GM21619 (cell line): ENCODE measurements around the gene ZDHHC22.

Experiments
- ATAC-seq: cut with Tn5 transposase; IDR thresholded peaks from one replicate; pipeline ENCODE4 v1.9.1; 2021; ENCODE audit not compliant: unreplicated experiment

ZDHHC22 gene

GRCh38 chr14:77158175-77158881 is 16.7 kb upstream of the ZDHHC22 start:
- no peak for ATAC-seq

DNA sequence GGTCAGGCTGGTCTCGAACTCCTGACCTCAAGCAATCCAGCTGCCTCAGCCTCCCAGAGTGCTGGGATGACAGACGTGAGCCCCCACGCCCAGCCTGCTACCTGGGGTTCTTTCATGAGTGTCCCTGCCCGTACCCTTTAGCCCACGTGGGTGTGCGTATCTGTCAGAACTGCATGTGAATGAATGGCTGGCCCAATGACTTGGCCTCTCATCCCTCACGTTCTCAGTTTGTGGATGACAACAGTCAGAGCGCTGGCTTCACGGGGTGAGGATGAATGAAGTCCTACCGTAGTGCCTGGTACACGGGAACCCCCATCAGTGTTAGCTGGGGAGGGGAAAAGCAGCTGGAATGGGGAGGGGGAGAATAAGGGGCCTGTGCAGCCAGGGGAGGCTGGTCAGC is 16.1 kb upstream of the ZDHHC22 start:
- ATAC-seq, result no peak

GRCh38 chr14:77155083-77155482 is 13.5 kb upstream of the ZDHHC22 start:
- ATAC-seq, result no peak

DNA sequence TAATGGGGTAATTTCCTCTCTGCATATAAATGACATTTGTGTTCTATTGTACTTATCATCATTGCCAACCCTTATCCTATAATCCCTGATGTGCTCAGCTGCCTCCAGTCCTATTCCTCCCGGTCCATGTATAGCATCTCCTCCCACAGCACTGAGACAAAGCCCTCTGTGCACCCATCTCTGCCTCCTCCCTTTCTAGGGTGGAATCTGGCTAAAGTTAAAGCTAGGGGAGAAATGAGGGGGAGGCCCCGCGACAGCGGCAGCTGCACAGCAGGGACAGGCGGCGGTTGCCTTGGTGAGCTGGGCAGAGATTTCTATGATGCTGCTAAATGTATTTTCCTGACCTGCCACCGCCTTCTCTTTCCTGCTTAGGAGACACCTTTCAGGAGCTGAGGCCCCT is 12.8 kb upstream of the ZDHHC22 start:
- ATAC-seq, result no peak

DNA sequence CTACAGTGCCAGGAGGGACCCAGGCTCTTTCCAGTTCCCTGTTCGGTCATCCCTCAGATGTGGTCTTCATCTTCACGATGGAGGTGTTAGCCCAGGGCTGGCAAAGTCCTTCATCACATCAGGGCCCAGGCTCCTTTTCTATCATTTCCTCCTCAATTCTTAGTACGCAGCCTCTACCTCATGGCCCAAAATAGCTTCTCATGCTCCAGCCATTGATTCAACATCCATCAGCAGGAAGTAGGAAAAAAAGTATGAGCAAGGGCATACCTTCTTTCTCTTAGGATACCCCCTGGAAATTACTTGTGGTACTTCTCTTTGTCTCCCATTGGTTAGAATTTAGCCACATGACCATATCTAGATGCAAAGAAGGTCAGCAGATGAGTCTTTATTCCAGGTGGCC is 12.2 kb upstream of the ZDHHC22 start:
- no peak for ATAC-seq

DNA sequence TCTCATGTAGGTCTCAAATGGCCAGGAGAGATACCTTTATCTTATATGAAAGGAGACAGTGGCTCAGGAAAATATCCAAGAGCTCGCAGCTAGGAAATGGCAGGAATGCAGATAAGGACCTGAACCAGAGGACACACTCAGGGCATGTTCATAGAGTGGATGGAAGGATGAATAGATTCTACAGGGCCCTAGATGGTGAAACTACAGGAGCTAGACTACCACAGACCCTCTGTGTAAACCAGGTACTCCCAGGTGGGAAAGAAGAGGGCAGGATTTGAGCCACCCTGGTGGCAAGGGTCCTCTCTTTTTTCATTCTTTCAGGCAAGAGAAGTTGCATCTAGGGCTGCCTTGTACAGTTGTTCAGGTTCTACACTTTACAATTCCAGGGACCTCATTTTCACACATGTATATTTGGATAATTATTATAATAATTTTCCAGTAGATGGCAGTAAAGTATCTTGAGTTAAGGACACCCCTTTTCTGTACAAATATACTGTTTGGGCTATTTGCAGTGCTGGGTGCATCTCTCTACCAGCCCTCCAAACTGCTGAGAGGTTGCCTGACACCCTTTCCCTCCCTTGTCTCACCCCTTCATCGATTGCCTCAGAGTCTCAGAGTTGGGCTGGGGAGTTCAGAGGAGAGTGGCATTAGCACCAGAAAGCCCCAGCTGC is 10.5 kb upstream of the ZDHHC22 start:
- ATAC-seq, result no peak

GRCh38 chr14:77151245-77151644 is 9.7 kb upstream of the ZDHHC22 start:
- no peak for ATAC-seq

DNA sequence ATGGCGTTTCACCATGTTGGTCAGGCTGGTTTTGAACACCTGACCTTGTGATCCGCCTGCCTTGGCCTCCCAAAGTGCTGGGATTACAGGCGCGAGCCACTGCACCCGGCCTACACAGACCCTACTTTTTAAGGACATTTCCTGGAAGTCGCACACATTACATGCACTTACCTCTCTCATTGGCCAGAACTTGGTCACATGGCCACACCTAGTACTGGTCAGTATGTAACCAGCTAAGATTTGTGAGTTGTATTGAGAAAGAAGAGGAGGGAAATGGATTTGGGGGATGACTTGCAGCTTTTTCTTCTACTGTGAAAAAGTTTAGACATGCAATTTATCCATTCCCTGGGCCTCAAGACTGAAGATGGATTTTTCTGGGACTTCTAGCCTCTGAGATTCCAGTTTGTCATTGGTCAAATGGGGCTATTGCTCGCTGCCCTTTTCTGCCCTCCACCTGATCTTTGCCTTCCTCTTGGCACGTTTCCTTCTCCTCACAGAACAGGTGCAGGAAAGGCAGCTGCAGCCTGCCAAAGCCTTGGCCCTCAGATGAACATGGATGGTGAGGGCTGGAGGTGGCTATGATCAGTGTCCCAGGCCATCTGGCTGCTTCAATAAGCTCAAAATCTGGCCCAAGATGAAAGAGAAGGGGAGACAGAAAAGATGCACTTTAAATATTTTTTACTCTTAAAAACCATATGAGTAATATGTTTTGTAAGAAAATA is 7.1 kb upstream of the ZDHHC22 start:
- no peak for ATAC-seq

DNA sequence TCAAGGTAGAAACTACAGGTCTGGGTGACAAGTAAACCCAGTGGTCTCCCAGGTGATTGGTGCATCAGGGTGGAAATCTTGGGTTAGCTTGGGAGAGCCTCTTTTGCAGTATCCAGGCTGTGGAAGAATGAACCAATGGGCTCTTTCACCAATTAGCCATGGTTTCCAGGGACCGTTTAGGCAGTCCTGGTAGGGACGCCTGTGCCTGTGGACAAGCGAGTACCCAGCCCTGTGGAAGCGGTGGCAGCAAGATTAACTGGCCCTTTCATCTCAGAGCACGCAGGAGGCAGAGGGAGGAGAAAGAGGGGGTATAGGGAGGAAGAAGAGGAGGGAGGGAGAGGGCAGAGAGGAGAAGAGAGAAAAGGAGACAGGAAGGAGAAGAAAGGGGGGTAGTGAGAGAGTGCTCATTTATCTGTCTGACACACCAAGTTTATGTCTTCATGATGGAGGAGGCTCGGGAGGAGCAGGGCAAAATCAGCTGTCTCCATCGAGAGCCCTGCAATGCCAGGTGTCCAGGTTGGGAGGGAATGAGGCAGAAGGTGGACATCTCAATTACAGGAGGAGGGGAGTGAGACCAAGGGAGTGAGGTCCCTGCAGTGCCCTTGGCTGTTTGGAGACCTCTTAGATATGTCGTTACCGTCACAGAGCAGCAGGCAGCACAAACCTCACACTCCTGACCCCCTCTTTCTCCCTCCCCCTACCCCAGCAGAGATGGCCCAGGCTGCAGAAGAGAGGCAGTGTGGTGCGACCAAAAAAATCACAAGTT is 4.6 kb upstream of the ZDHHC22 start:
- ATAC-seq, result no peak

- no peak for ATAC-seq
These were observed 3.0 kb upstream of the ZDHHC22 start for GRCh38 chr14:77144412-77145115.

DNA sequence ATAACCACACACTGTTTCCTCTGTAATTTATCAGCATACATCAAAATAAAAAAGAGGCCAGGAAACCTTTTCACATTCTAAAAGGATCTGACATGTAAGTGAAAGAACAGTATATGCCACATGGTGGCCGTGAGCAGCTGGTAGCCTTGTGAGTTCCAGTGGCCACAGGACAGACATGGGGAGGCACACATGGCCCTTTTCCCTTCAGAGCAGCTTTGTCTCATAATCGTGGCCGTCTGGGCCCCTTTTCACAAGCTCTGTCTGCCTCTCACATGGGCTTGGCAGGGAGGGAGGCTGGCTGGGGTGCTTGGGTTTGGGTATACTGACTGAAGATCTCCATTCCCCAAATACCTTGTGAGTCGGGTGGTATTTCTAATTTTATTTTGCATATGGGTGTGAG is 1.5 kb upstream of the ZDHHC22 start:
- no peak for ATAC-seq

DNA sequence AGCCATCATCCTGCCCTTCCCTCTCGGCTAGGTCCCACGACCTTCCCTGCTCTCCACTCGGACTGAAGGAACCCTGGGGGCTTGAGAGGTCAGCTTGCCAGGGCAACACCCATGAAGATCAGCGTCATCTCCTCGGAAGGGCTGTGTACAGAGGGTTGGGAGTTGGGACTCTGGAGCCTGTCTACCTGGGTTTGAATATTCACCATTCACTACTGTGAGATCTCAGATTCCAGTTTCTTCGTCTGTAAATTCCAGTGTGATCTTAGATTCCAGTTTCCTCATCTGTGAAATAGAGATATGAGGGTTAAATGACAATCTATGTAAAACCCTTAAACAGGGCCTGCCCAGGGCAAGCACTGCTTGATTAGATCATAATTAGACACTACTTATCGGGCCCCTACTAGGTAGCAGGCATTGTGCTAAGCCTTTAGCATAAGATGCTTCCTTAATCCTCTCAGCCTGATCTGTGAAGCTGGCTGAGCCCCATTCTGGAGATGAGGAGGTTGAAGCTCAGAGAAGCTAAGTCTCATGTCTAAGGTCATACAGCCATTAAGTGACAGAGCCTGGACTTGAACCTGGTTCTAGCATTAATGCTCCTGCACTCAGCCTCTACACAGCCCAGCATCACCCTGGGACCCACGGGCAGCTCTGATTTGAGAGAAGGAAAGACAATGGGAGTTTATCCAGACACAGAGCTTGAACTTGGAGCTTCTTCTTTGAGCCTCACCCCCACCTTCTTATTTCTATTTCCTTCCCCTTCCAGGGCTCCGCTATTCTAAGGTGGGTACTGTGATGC is 612 bp upstream of the ZDHHC22 start:
- ATAC-seq, result no peak

- ATAC-seq, result no peak
These were observed 1.0 kb downstream of the ZDHHC22 start for GRCh38 chr14:77140359-77141213.

- ATAC-seq, result no peak
These were observed 1.8 kb downstream of the ZDHHC22 start for GRCh38 chr14:77139540-77140358.

DNA sequence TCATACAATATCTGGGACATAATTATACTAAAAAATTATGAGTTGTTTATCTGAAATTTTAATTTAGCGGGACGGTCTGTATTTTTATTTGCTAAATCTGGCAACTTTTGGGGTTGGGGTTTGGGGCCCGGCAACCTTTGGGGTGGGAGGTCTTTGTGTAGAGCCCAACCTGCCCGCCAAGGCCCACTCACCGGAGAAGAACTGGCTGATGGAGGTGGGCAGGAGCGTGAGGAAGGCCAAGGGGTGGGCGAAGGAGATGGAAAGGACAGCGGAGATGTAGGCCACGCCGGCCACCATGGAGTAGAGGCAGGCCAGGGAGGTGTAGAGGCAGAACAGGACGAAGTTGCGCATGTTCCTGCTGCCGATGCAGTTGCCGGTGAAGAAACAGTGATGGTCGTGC is 2.6 kb downstream of the ZDHHC22 start:
- no peak for ATAC-seq

- peak; percentile 66 for ATAC-seq
These were observed 7.8 kb downstream of the ZDHHC22 start for GRCh38 chr14:77133720-77134338.

DNA sequence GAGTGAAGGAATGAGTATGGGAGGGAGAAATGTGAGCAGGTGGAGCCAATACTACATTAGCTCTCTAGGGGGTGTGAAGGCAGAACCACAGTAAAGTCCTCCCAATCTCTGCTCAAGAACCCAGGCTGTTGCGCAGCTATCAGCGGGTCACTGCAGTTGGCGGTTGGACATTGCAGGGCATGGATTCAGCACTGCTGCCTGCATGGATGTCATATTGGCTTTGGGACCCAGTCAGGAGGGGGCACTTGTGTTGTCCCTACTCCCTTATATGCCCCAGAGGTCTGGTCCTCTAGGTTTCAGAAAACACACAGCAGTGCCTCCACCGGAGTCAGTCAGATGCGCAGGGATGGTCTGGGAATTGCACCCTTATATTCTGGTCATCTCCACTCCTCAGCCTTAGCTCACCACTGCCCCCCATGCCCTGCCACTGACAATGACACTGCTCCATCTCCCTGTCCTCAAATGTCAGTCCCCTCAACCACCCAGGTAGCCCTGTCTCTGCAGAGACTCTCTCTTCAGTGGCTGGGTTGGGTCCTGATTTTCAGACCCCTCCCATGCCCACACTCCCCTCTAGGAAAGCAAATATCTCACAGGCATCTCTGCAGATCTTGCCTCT is 9.6 kb downstream of the ZDHHC22 start:
- no peak for ATAC-seq
